ENCODE measurements around the gene PSD4. TPM values are rescaled to one million over a fixed set of nuclear protein-coding genes. Genes with fewer than 3 reads are reported as not detected.

Gene PSD4
- total and polyA plus RNA-seq, 10 of the 15 experiments (the other 5 are each of a cell fraction or from before 2014, with no cell fraction given): 0.68 to 114 (median 35.1) TPM

- Histone ChIP-seq H3K79me2 (ENCODE audit: control insufficient read depth, insufficient read depth, low read length) (peaks cover 6% of the 10 kb centered on the region), H3K9ac (ENCODE audit: control insufficient read depth, insufficient read depth, low read length) (no peak overlapping the region), H3K4me1 (ENCODE audit: control insufficient read depth, insufficient read depth, low read length) (peaks cover 18% of the 10 kb centered on the region), H3K27me3 (replicated peaks in 1 of 2; ENCODE audit: control insufficient read depth in 2 of 2, insufficient read depth in 2 of 2, low read length in 1 of 2) (no peaks in the 10 kb centered on the region), H3K9me3 (replicated peaks; ENCODE audit: control insufficient read depth, insufficient read depth, low read length) (no peaks in the 10 kb centered on the region; the same call in 1 of the 3 replicates), H3K4me3 (no peak overlapping the region), H3K4me2 (ENCODE audit: control insufficient read depth, insufficient read depth) (0 out of 2 replicates have a peak overlapping the region, but pooled peaks have one; percentile 1), H3K27ac (ENCODE audit: control insufficient read depth, insufficient read depth) (no peak overlapping the region), H2AFZ (ENCODE audit: control insufficient read depth, low read depth, low read length) (peak overlapping the region; percentile 49), H3K36me3 (ENCODE audit: control insufficient read depth in 2 of 2, insufficient read depth in 2 of 2, low read length in 1 of 2) (no peaks in the 10 kb centered on the region), H4K20me1 (ENCODE audit: control insufficient read depth, insufficient read depth) (no peaks in the 10 kb centered on the region)
- in situ Hi-C loops (cut with MboI) (no loop called here), intact Hi-C loops (cut with micrococcal nuclease; ENCODE audit: unreplicated experiment) (no loop called here)
- peak; percentile 57 for FAIRE-seq
- BruUV-seq (replicated peaks): no TSS peak
- TF ChIP-seq CREM (IDR thresholded peaks at IDR 0.05; ENCODE audit: low read depth): no peak
- peak; percentile 50; the same call in 1 of the 2 replicates for TF ChIP-seq SPI1 (IDR thresholded peaks at IDR 0.05; ENCODE audit: borderline replicate concordance, insufficient read depth, low read depth, low read length)
- peak; percentile 51 for TF ChIP-seq RUNX3 (IDR thresholded peaks at IDR 0.05; ENCODE audit: low read length)
- ChIA-PET RAD21 (ENCODE audit: unreplicated experiment) (interaction anchor here (1.1 kb wide), 1 partner anchor 31 kb away, joined by 3 read pairs; no protein-coding TSS in a partner anchor), POLR2A (no interaction called here), SMC1A (ENCODE audit: uncharacterized antibody, unreplicated experiment) (no interaction called here), CTCF (no interaction called here)
- WGBS (ENCODE audit: insufficient coverage, insufficient replicate concordance, low lambda C conversion rate, missing lambda C conversion rate): 61% methylated on average over 8 of the region's 8 CpGs
- ATAC-seq: no peak
- no peak for DNase-seq (ENCODE audit: low read depth, low spot score)
Observed at GRCh38 chr2:113169002-113169530, 4.7 kb upstream of the PSD4 start.

- in situ Hi-C loops (cut with MboI) (no loop called here), intact Hi-C loops (cut with micrococcal nuclease; ENCODE audit: unreplicated experiment) (no loop called here)
- Histone ChIP-seq H3K4me3 (no peak overlapping the region), H3K9ac (ENCODE audit: control insufficient read depth, insufficient read depth, low read length) (no peak overlapping the region), H3K27me3 (replicated peaks in 1 of 2; ENCODE audit: control insufficient read depth in 2 of 2, insufficient read depth in 2 of 2, low read length in 1 of 2) (no peaks in the 10 kb centered on the region), H3K27ac (ENCODE audit: control insufficient read depth, insufficient read depth) (no peak overlapping the region), H2AFZ (ENCODE audit: control insufficient read depth, low read depth, low read length) (no peak overlapping the region), H3K4me2 (ENCODE audit: control insufficient read depth, insufficient read depth) (no peak overlapping the region), H4K20me1 (ENCODE audit: control insufficient read depth, insufficient read depth) (no peaks in the 10 kb centered on the region), H3K79me2 (ENCODE audit: control insufficient read depth, insufficient read depth, low read length) (peaks cover 12% of the 10 kb centered on the region), H3K36me3 (ENCODE audit: control insufficient read depth in 2 of 2, insufficient read depth in 2 of 2, low read length in 1 of 2) (no peaks in the 10 kb centered on the region), H3K4me1 (ENCODE audit: control insufficient read depth, insufficient read depth, low read length) (peaks cover 18% of the 10 kb centered on the region), H3K9me3 (replicated peaks; ENCODE audit: control insufficient read depth, insufficient read depth, low read length) (no peaks in the 10 kb centered on the region; the same call in 1 of the 3 replicates)
- no peak for FAIRE-seq
- no peak for DNase-seq (ENCODE audit: low read depth, low spot score)
- CTCF ChIA-PET: no interaction called here
- no TSS peak for BruUV-seq (replicated peaks)
- no peak for ATAC-seq
- SMC1A ChIA-PET (ENCODE audit: uncharacterized antibody, unreplicated experiment): no interaction called here
- POLR2A ChIA-PET: no interaction called here
- RAD21 ChIA-PET (ENCODE audit: unreplicated experiment): interaction anchor here (1.1 kb wide), 1 partner anchor 31 kb away, joined by 3 read pairs; no protein-coding TSS in a partner anchor
- WGBS (ENCODE audit: insufficient coverage, insufficient replicate concordance, low lambda C conversion rate, missing lambda C conversion rate): 100% methylated on average over 3 of the region's 3 CpGs
- no peak for TF ChIP-seq ZSCAN29 (IDR thresholded peaks at IDR 0.05)
- no peak for TF ChIP-seq BHLHE40 (IDR thresholded peaks at IDR 0.05; ENCODE audit: borderline replicate concordance in 1 of 2, low read depth in 2 of 2, low read length in 1 of 2)
- TF ChIP-seq PBX3 (IDR thresholded peaks at IDR 0.05; ENCODE audit: insufficient replicate concordance, low read depth, low read length): no peak
- no peak for TF ChIP-seq TBL1XR1 (IDR thresholded peaks at IDR 0.05; ENCODE audit: low read depth, low read length)
- no peak for TF ChIP-seq CTCF (IDR thresholded peaks at IDR 0.05 in 2 of 3, conservative IDR thresholded peaks at IDR 0.05 in 1 of 3; ENCODE audit: control insufficient read depth in 2 of 3, extremely low read depth in 1 of 3, insufficient read depth in 1 of 3, low read depth in 3 of 3, low read length in 3 of 3)
- no peak for TF ChIP-seq ZZZ3 (IDR thresholded peaks at IDR 0.05; ENCODE audit: control insufficient read depth, insufficient read length, low read depth)
- TF ChIP-seq BCL3 (IDR thresholded peaks at IDR 0.05; ENCODE audit: borderline replicate concordance, insufficient read depth, low read depth, low read length, poor library complexity, severe bottlenecking): no peak
- TF ChIP-seq RAD51 (IDR thresholded peaks at IDR 0.05): no peak
Observed at GRCh38 chr2:113169586-113169985, 4.2 kb upstream of the PSD4 start.

All from GM12878 (cell line).